GM23338 (cell line): ENCODE data around the gene ZNF675.

Source experiments
- CREB1 ChIP-seq: fragments of 250-450 bp; sonication (Bioruptor Pico); IDR thresholded peaks from 2 replicates; pipeline ENCODE4 v1.5.0; 2020; ENCODE audit warnings: low read depth, mild to moderate bottlenecking, moderate library complexity
- TF ChIP-seq, protein P1 (sequence below): IDR thresholded peaks from one replicate; pipeline ENCODE4 v1.6.1; 2018; ENCODE audit warnings: antibody characterized with exemption; ENCODE audit not compliant: unreplicated experiment

GRCh38 chr19:23706657-23707056 lies 19.6 kb upstream of the ZNF675 start:
- TF ChIP-seq, protein P1, sequence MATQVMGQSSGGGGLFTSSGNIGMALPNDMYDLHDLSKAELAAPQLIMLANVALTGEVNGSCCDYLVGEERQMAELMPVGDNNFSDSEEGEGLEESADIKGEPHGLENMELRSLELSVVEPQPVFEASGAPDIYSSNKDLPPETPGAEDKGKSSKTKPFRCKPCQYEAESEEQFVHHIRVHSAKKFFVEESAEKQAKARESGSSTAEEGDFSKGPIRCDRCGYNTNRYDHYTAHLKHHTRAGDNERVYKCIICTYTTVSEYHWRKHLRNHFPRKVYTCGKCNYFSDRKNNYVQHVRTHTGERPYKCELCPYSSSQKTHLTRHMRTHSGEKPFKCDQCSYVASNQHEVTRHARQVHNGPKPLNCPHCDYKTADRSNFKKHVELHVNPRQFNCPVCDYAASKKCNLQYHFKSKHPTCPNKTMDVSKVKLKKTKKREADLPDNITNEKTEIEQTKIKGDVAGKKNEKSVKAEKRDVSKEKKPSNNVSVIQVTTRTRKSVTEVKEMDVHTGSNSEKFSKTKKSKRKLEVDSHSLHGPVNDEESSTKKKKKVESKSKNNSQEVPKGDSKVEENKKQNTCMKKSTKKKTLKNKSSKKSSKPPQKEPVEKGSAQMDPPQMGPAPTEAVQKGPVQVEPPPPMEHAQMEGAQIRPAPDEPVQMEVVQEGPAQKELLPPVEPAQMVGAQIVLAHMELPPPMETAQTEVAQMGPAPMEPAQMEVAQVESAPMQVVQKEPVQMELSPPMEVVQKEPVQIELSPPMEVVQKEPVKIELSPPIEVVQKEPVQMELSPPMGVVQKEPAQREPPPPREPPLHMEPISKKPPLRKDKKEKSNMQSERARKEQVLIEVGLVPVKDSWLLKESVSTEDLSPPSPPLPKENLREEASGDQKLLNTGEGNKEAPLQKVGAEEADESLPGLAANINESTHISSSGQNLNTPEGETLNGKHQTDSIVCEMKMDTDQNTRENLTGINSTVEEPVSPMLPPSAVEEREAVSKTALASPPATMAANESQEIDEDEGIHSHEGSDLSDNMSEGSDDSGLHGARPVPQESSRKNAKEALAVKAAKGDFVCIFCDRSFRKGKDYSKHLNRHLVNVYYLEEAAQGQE, result no peak
- TF ChIP-seq CREB1 (CRISPR knock-in tag), result no peak
